Mesenteric fat pad (tissue), 1 donor: ENCODE results near the gene NDUFB1. TPM values are rescaled to one million over a fixed set of nuclear protein-coding genes. Genes with fewer than 3 reads are reported as not detected.

Experiments used
- DNase-seq: peaks from one replicate; pipeline ENCODE4 v3.0.0-alpha.2; 2020; ENCODE audit warnings: low spot score
- total RNA-seq: library from RNA; stranded (reverse); fragmentation: NEBNext Ultra II Directional; extraction: Animal tissue kit (Norgen Biotek cat#: 25700); gene quantifications from one replicate; pipeline ENCODE4 v1.2.1, GENCODE V29; 2021
- donor health status: DM: yes; HTN: yes; CAD: no.

The NDUFB1 gene
- total RNA-seq, 1 donor from 2014 or later = 119 TPM

GRCh38 chr14:92099802-92100201 is 21.7 kb downstream of the NDUFB1 start:
- no peak for DNase-seq

GRCh38 chr14:92093320-92093719 is 28.2 kb downstream of the NDUFB1 start:
- no peak for DNase-seq

GRCh38 chr14:92088494-92088893 is 33.0 kb downstream of the NDUFB1 start:
- no peak for DNase-seq

GRCh38 chr14:92074555-92074954 is 47.0 kb downstream of the NDUFB1 start:
- DNase-seq = no peak

Other genes starting within 250 kb of the NDUFB1 start
- gene FBLN5, start 174.0 kb downstream of the NDUFB1 start, total RNA-seq = 183 TPM
- gene TRIP11, start 81.6 kb downstream of the NDUFB1 start, total RNA-seq = 54.6 TPM
- gene ATXN3, start 15.1 kb downstream of the NDUFB1 start, total RNA-seq = 29.1 TPM
- 45.3 TPM for gene CPSF2, start 263 bp upstream of the NDUFB1 start, total RNA-seq
- gene SLC24A4, start 201.5 kb upstream of the NDUFB1 start, total RNA-seq = 0.77 TPM